Measurements from ENCODE around the gene BRAT1.

DNA sequence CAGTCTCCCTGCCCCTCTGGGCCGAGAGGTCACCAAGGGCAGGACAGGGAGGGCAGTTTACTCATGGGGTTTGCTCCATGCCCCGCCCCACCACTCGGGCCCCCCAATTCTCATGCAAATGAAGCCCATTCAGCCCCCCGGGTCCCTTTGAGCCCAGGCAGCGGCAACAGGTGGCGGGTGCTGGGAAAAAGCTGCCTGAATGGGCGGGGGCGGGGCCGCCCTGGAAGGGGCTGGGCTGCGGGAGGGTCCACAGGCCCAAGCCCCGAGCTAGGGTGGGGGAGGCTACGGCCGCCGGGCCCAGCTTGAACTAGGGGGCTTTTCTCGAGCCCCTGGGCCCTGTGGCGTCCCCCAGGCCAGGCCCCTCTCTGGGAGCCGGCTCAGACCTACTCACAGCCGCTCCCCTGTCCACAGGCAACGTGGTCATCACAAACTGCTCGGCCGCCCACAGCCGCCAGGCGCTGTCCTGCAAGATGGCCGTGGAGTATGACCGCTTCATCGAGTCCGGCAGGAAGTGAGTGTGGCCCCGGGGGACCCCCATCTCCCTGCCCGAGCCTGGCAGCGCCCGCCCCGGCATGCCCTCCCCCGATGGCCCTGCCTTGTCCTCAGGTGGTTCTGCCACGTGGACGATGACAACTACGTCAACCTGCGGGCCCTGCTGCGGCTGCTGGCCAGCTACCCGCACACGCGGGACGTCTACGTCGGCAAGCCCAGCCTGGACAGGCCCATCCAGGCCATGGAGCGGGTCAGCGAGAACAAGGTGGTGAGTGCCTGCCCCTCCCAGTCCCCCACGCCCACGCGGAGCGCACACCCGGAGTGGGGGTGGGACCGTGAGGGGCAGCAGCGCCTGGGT is 30.3 kb downstream of the BRAT1 start:
- TF ChIP-seq, protein P1, sequence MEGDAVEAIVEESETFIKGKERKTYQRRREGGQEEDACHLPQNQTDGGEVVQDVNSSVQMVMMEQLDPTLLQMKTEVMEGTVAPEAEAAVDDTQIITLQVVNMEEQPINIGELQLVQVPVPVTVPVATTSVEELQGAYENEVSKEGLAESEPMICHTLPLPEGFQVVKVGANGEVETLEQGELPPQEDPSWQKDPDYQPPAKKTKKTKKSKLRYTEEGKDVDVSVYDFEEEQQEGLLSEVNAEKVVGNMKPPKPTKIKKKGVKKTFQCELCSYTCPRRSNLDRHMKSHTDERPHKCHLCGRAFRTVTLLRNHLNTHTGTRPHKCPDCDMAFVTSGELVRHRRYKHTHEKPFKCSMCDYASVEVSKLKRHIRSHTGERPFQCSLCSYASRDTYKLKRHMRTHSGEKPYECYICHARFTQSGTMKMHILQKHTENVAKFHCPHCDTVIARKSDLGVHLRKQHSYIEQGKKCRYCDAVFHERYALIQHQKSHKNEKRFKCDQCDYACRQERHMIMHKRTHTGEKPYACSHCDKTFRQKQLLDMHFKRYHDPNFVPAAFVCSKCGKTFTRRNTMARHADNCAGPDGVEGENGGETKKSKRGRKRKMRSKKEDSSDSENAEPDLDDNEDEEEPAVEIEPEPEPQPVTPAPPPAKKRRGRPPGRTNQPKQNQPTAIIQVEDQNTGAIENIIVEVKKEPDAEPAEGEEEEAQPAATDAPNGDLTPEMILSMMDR (IDR thresholded peaks at IDR 0.05), result no peak
- TF ChIP-seq EP300 (IDR thresholded peaks at IDR 0.05), result no peak

All from sigmoid colon (tissue), 4 donors.